Tibial artery (tissue), 4 donors: ENCODE measurements around the gene SLC15A1.

Experiments used
- DNase-seq, 2 donors: peaks; one replicate each; pipeline ENCODE4 v3.0.0-alpha.2; 2019
- H3K27ac ChIP-seq, 2 donors: fragments of 200-600 bp; sonication (generic) in 1 of 2; 1 replicate in 1 of 2; 2 replicates in 1 of 2; pipeline ENCODE4 v1.5.1; 2018 to 2019; ENCODE audit warnings: mild to moderate bottlenecking in 1 of 2
- H3K27me3 ChIP-seq, 2 donors: fragments of 200-600 bp; sonication (generic) in 1 of 2; one replicate each; pipeline versions ENCODE4 v1.5.1 to v1.6.0; 2016 to 2019
- H3K36me3 ChIP-seq, 3 donors: fragments of 200-600 bp; sonication (generic) in 2 of 3; one replicate each; pipeline ENCODE4 v1.5.1; 2016 to 2019; ENCODE audit warnings: mild to moderate bottlenecking in 2 of 3
- H3K4me1 ChIP-seq, 4 donors: fragments of 200-600 bp; sonication (generic) in 2 of 4; 1 replicate in 3 of 4; 2 replicates in 1 of 4; pipeline ENCODE4 v1.5.1; 2016 to 2019
- H3K4me3 ChIP-seq, 2 donors: fragments of 200-600 bp; sonication (generic) in 1 of 2; 1 replicate in 1 of 2; 2 replicates in 1 of 2; pipeline ENCODE4 v1.5.1; 2018 to 2019; ENCODE audit warnings: mild to moderate bottlenecking in 2 of 2
- H3K9me3 ChIP-seq, 3 donors: fragments of 200-600 bp; sonication (generic) in 1 of 3; one replicate each; pipeline ENCODE4 v1.5.1; 2016 to 2019
- CTCF ChIP-seq, 2 experiments: fragments of 200-600 bp in 1 of 2; fragments of 450-650 bp in 1 of 2; IDR thresholded peaks; one replicate each; pipeline ENCODE4 v1.5.1; 2017 to 2019; ENCODE audit warnings: antibody characterized with exemption in 2 of 2, mild to moderate bottlenecking in 1 of 2, moderate library complexity in 1 of 2
- intact Hi-C: fragments of 100-400 bp; cut with DNase I; formaldehyde crosslinking; loops from one replicate; pipeline ENCODE4 v1.15.0; 2023; ENCODE audit warnings: low total_unique reads

The SLC15A1 gene

GRCh38 chr13:98729658-98730057, 22.8 kb downstream of the SLC15A1 start:
- no peaks in the 10 kb centered on the region for H3K27me3 ChIP-seq
- H3K4me3 ChIP-seq, result no peak overlapping the region
- no peaks in the 10 kb centered on the region for H3K4me1 ChIP-seq
- no peak overlapping the region for H3K27ac ChIP-seq
- no peaks in the 10 kb centered on the region for H3K36me3 ChIP-seq
- no peaks in the 10 kb centered on the region for H3K9me3 ChIP-seq
- intact Hi-C loops, result no loop called here
- TF ChIP-seq CTCF (IDR thresholded peaks at IDR 0.05), result no peak
- no peak for DNase-seq

DNA sequence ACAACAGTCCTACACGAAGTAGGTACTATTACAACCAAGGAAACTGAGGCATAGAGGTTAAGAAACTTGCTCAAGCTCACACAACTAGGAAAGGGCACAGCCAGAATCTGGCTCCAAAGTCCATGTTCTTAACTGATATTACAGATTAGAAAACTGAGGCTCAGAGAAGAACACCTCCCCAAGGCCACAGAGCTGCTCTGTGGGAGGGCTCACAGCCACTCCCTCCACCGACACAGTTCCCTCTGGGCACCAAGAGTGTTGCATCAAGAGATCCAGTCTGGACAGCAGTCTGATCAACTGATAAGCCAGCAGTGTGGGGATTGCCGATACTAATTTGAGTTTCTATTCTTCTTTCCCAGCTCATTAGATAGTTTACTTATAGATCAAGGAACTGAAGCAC, 29.5 kb downstream of the SLC15A1 start:
- Histone ChIP-seq H3K9me3 (no peaks in the 10 kb centered on the region), H3K27ac (no peak overlapping the region), H3K27me3 (no peaks in the 10 kb centered on the region), H3K36me3 (no peaks in the 10 kb centered on the region), H3K4me3 (no peak overlapping the region), H3K4me1 (no peaks in the 10 kb centered on the region)
- intact Hi-C loops, result no loop called here
- no peak for DNase-seq
- no peak for TF ChIP-seq CTCF (IDR thresholded peaks at IDR 0.05)

- no peak for TF ChIP-seq CTCF (IDR thresholded peaks at IDR 0.05)
- Histone ChIP-seq H3K27ac (no peak overlapping the region), H3K4me3 (no peak overlapping the region), H3K27me3 (no peaks in the 10 kb centered on the region), H3K4me1 (no peaks in the 10 kb centered on the region), H3K36me3 (no peaks in the 10 kb centered on the region), H3K9me3 (no peaks in the 10 kb centered on the region)
- DNase-seq, result no peak
- intact Hi-C loops, result no loop called here
Observed at GRCh38 chr13:98721825-98722510, 30.5 kb downstream of the SLC15A1 start.

DNA sequence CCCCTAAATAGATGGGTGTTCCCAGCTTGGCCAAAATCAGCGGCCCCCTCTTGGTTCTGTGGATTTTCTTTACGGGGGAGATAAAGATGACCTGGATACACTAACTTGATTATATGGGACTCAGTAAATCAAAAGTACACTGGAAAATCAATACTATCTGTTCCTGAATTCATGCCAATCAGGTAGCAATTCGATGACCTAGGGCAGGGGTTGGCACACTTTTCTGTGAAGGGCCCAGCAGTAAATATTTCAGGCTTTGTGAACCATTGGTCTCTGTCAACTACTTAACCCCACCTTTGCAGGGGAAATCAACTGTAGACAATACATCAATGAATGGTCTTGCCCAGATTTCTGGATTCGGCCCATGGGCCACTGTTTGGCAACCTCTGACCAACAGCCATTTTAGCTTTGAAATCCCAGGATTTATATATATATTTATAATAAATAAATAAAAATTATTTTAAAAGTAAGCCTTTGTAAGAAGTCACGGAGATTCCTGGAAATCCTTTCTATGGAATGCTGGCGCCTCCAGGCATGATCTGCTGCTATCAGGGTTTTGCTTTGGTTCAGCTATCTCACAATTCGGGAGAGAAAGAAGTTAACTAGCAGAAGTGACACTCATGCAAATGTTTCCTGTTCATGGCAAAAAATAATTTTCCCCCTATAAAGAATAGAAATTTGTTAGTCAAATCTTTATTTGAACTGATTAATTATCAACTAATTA, 32.8 kb downstream of the SLC15A1 start:
- no peak overlapping the region for H3K27ac ChIP-seq
- TF ChIP-seq CTCF (IDR thresholded peaks at IDR 0.05), result no peak
- intact Hi-C loops, result no loop called here
- H3K36me3 ChIP-seq, result no peaks in the 10 kb centered on the region
- no peak overlapping the region for H3K4me3 ChIP-seq
- no peak for DNase-seq
- H3K27me3 ChIP-seq, result no peaks in the 10 kb centered on the region
- no peaks in the 10 kb centered on the region for H3K4me1 ChIP-seq
- H3K9me3 ChIP-seq, result no peaks in the 10 kb centered on the region

DNA sequence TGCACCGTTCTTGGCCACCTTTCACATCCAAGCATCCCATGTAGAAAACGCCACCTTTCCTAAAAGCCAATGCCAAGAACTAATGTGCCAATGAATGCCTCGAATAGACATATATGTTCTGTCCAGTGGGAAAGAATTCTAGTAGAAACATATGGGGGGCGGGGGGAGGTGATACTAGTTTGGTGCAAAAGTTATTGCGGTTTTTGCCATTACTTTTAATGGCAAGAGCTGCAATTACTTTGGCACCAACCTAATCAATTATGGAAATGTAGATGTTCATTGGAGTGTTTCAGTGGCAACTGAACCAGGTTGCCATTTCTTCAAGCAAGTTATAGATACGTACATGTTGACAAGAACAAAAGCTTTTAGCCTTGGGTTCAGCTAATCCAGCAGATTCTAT, 34.6 kb downstream of the SLC15A1 start:
- no peaks in the 10 kb centered on the region for H3K9me3 ChIP-seq
- intact Hi-C loops, result no loop called here
- no peak overlapping the region for H3K4me3 ChIP-seq
- TF ChIP-seq CTCF (IDR thresholded peaks at IDR 0.05), result no peak
- no peaks in the 10 kb centered on the region for H3K4me1 ChIP-seq
- no peaks in the 10 kb centered on the region for H3K36me3 ChIP-seq
- no peaks in the 10 kb centered on the region for H3K27me3 ChIP-seq
- no peak overlapping the region for H3K27ac ChIP-seq
- DNase-seq, result no peak
